T-helper 1 cell treated with Interleukin-12 subunit alpha and Interleukin-12 subunit beta and Interleukin-4 antibody, amounts not matched to agents 30 ng/mL and 1 ng/mL, for 36 hours (primary cell): ENCODE measurements around the gene ENOPH1. TPM values are rescaled to one million over a fixed set of nuclear protein-coding genes. Genes with fewer than 3 reads are reported as not detected.

Experiments used
- intact Hi-C: fragments of 100-400 bp; cut with micrococcal nuclease; formaldehyde crosslinking; loops from one replicate; pipeline ENCODE4 v1.15.1; 2024
- total RNA-seq: library from RNA; stranded (reverse); gene quantifications from 2 replicates; pipeline ENCODE4 v1.2.3, GENCODE V29; 2022

The ENOPH1 gene
- total RNA-seq, 1 donor from 2014 or later = 38.0 TPM

GRCh38 chr4:82425478-82425877 is 4.9 kb upstream of the ENOPH1 start:
- intact Hi-C loops = loop anchor here (5.0 to 10.0 kb wide), 2 partner anchors 687 to 1021 kb away; partner anchors contain the start of gene PLAC8

- intact Hi-C loops = loop anchor here (5.0 to 10.0 kb wide), 2 partner anchors 684 to 1024 kb away; partner anchors contain the start of gene PLAC8
Observed at GRCh38 chr4:82428526-82428968, 1.8 kb upstream of the ENOPH1 start.

GRCh38 chr4:82428969-82429727 is 1.2 kb upstream of the ENOPH1 start:
- intact Hi-C loops = loop anchor here (1.0 to 10.0 kb wide), 8 partner anchors 55 to 1056 kb away; partner anchors contain the start of genes ABRAXAS1 and PLAC8

DNA sequence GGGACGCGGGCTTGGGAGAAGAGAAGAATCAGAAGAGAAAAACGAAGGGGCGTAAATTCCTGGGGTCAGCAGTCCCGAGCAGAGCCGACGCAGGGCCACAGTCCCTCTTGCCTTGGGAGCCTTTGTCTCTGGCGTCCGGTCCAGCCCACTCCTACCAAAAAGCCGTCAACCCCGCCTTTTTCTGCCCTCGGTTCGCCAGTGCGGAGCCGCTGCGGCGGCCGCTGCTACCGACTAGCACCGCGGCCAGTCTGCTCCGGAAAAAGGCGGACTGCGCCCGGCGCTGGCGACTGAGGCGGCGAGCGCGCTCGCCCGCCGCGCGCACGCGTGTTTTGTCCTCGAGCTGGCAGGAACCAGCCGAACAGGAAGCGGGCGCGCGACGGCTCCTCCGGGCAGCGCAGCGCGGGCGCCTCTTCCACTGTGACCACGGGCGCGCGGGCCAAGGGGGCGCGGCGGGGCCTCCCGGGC is 630 bp upstream of the ENOPH1 start:
- intact Hi-C loops = loop anchor here (1.0 to 10.0 kb wide), 16 partner anchors 33 to 1056 kb away; partner anchors contain the start of genes ABRAXAS1, COQ2, HELQ and PLAC8

DNA sequence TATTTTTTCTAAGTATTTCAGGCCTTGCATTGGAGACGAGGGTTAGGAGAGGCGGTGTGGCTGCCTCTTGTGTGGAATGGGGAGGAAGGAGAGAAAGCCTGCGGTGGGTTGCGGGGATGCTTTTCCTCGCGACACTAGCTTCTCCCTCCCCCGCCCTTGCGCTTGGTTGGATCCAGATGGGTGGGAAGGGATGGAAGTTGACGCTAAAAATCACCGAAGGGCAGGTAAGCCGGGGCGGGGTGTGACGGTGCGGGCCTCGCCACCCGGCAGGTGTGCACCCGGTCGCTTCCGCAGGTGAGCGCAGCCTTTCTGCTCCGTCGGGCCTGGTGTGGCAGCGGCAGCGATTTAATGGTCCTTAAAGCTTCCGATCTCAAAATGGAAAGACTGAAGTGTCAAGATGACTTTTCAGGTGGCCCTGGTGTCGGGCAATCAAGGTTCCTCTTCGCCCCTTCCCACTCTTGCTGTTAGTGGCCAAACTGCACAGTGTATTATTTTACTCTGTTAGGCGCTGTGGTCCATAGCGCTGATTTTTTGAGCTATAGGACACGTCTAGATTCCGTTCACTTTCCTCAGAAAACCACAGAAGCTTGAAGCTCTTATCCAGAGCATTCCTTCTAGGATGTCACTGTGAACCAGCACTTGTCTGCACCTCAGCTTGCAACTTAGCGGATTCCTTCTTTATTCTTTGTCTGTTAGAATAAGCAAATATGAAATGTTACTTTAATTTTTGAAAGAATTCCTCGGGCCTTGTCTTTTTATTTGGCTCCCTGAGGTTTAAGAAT is 765 bp downstream of the ENOPH1 start:
- intact Hi-C loops = loop anchor here (1.0 to 2.0 kb wide), 8 partner anchors 31 to 1024 kb away; partner anchors contain the start of genes COQ2, HELQ, RASGEF1B and SEC31A

DNA sequence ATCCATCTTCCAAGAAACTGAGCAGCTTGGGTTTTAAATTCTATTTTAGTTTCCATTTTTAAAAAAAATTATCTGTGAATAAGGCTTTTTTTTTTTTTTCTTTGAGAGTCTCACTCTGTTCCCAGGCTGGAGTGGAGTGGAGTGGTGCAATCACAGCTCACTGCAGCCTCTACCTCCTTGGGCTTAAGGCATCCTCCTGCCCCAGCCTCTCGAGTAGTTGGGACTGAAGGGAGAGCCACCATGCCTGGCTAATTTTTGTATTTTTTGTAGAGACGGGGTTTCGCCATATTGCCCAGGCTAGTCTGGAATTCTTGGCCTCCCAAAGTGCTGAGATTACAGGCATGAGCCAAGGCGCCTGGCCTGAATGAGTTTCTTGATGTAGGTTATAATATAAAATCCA is 1.4 kb downstream of the ENOPH1 start:
- intact Hi-C loops = loop anchor here (2.0 kb wide), 1 partner anchor 853 kb away; the partner anchor contains the start of gene COQ2

DNA sequence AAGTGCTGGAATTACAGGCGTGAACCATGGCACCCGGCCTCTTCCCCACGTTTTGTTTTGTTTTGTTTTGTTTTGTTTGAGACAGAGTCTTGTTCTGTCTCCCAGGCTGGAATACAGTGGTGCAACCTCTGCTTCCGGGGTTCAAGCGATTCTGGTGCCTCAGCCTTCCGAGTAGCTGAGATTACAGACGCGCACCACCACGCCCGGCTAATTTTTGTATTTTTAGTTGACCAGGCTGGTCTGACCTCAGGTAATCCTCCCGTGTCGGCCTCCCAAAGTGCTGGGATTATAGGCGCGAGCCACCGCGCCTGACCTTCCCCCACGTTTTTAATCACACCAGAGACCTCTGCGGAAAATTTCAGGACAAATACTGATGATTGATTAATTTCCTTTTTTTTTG is 2.2 kb downstream of the ENOPH1 start:
- intact Hi-C loops = no loop called here

GRCh38 chr4:82433791-82434190 is 3.4 kb downstream of the ENOPH1 start:
- intact Hi-C loops = no loop called here

- intact Hi-C loops = no loop called here
Observed at GRCh38 chr4:82434949-82435348, 4.6 kb downstream of the ENOPH1 start.

- intact Hi-C loops = no loop called here
Observed at GRCh38 chr4:82436130-82436529, 5.7 kb downstream of the ENOPH1 start.

GRCh38 chr4:82436780-82437179 is 6.4 kb downstream of the ENOPH1 start:
- intact Hi-C loops = no loop called here

- intact Hi-C loops = no loop called here
Observed at GRCh38 chr4:82437285-82438005, 7.1 kb downstream of the ENOPH1 start.

- intact Hi-C loops = no loop called here
Observed at GRCh38 chr4:82439088-82439487, 8.7 kb downstream of the ENOPH1 start.

GRCh38 chr4:82447886-82448285 is 17.5 kb downstream of the ENOPH1 start:
- intact Hi-C loops = no loop called here

DNA sequence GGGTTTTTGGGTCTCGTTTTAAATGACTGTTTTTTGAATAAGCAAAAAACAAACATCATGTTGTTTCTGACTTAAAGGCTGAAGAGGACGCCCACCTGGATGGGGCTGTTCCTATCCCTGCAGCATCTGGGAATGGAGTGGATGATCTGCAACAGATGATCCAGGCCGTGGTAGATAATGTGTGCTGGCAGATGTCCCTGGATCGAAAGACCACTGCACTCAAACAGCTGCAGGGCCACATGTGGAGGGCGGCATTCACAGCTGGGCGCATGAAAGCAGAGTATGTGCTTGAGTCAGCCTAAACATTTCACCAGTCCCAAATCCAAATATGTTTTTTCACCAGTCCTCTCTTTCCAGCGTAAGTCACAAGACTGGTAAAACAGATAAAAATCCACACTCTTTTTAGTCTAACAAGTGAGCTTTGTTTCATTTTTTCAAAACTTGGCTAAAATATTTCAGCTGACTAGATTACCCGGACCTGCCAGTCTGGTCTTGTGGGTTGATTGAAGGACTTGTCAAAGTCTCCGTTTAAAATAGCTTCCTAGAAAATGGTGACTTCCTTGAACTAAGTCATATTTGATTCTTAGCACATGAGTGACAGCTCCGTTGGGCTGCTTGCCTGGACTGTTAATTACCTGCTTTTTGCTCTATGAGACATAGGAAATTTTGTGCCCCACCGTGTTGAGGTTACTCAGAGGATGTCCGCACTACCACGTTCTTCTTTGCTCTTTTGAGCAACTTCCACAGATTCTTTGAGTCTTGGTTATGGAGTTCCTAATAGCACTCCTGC is 20.8 kb downstream of the ENOPH1 start:
- intact Hi-C loops = no loop called here

DNA sequence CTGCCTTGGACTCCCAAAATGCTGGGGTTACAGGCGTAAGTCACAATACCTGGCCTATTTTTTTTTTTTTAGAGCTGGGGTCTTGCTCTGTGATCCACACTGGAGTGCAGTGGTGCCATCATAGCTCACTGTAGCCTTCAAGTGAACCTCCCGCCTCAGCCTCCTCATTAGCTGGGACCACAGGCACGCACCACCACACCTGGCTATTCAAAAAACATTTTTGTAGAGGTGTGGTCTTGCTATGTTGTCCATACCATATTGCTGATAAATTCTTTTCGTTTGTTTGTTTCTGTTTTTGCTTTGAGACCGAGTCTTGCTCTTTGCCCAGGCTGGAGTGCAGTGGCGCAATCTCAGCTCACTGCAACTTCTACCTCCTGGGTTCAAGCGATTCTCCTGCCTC is 21.6 kb downstream of the ENOPH1 start:
- intact Hi-C loops = no loop called here

DNA sequence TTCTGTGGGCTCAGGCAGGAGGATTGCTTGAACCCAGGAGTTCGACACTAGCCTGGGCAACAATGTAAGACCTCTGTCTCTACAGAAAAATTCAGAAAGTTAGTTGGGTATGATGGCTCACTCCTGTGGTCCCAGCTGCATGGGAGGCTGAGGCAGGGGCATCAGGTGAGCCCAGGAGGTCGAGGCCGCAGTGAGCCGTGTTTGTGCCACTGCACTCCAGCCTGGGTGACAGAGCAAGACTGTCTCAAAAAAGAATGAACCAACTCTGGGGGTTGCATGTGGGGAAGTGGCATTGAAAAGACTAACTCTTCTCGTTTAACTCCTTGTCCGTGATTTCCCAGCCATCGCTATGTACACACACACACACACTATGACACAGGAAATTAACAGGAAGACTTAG is 26.9 kb downstream of the ENOPH1 start:
- intact Hi-C loops = no loop called here

GRCh38 chr4:82458729-82459128 is 28.3 kb downstream of the ENOPH1 start:
- intact Hi-C loops = no loop called here

GRCh38 chr4:82461710-82462109 is 31.3 kb downstream of the ENOPH1 start:
- intact Hi-C loops = loop anchor here (1.0 to 10.0 kb wide), 11 partner anchors 31 to 1181 kb away; partner anchors contain the start of genes COQ2, ENOPH1, HNRNPDL and LIN54

- intact Hi-C loops = loop anchor here (1.0 to 10.0 kb wide), 11 partner anchors 32 to 1180 kb away; partner anchors contain the start of genes COQ2, ENOPH1, HNRNPDL and LIN54
Observed at GRCh38 chr4:82462415-82462831, 32.0 kb downstream of the ENOPH1 start.
